Measurements from ENCODE around the gene TCAP. TPM values are rescaled to one million over a fixed set of nuclear protein-coding genes. Genes with fewer than 3 reads are reported as not detected.

TCAP gene
- total RNA-seq, 1 donor from 2014 or later: 2.3 TPM

- H3K4me1 Mint-ChIP-seq: peaks cover 19% of the 10 kb centered on the region
- no peak overlapping the region for H3K4me3 Mint-ChIP-seq
- H3K36me3 Mint-ChIP-seq: no peaks in the 10 kb centered on the region
- DNase-seq (ENCODE audit: low spot score in 2 of 2, unreplicated experiment in 2 of 2): no peak
- H3K9me3 Mint-ChIP-seq: no peaks in the 10 kb centered on the region
- H3K27ac Mint-ChIP-seq: no peak overlapping the region
- peaks cover 86% of the 10 kb centered on the region for H3K27me3 Mint-ChIP-seq (ENCODE audit: low read depth)
- TF ChIP-seq CTCF (IDR thresholded peaks at IDR 0.05; ENCODE audit: unreplicated experiment): no peak
Measured at GRCh38 chr17:39624313-39624712, 40.8 kb upstream of the TCAP start.

- Mint-ChIP-seq H3K36me3 (no peaks in the 10 kb centered on the region), H3K27ac (no peak overlapping the region), H3K4me1 (peaks cover 19% of the 10 kb centered on the region), H3K9me3 (no peaks in the 10 kb centered on the region), H3K27me3 (ENCODE audit: low read depth) (peaks cover 86% of the 10 kb centered on the region), H3K4me3 (peak overlapping the region; percentile 65)
- TF ChIP-seq CTCF (IDR thresholded peaks at IDR 0.05; ENCODE audit: unreplicated experiment): no peak
- no peak for DNase-seq (ENCODE audit: low spot score in 2 of 2, unreplicated experiment in 2 of 2)
Measured at GRCh38 chr17:39625198-39625785, 39.9 kb upstream of the TCAP start.

- no peaks in the 10 kb centered on the region for H3K36me3 Mint-ChIP-seq
- H3K27me3 Mint-ChIP-seq (ENCODE audit: low read depth): peaks cover 79% of the 10 kb centered on the region
- H3K27ac Mint-ChIP-seq: no peak within 1 kb of the TSS
- DNase-seq (ENCODE audit: low spot score in 2 of 2, unreplicated experiment in 2 of 2): no peak
- no peaks in the 10 kb centered on the region for H3K9me3 Mint-ChIP-seq
- H3K4me1 Mint-ChIP-seq: peaks cover 23% of the 10 kb centered on the region
- peak within 1 kb of the TSS; percentile 65 for H3K4me3 Mint-ChIP-seq
- TF ChIP-seq CTCF (IDR thresholded peaks at IDR 0.05; ENCODE audit: unreplicated experiment): no peak
Measured at GRCh38 chr17:39626171-39627046, 38.7 kb upstream of the TCAP start, which contains the start of gene PPP1R1B. PPP1R1B (plus strand) TSS chr17:39626952; CDS start chr17:39627393, 441 bp downstream.

GRCh38 chr17:39627047-39627711 lies 38.0 kb upstream of the TCAP start:
- H3K4me3 Mint-ChIP-seq: peak overlapping the region; percentile 65
- H3K27ac Mint-ChIP-seq: no peak overlapping the region
- peaks cover 78% of the 10 kb centered on the region for H3K27me3 Mint-ChIP-seq (ENCODE audit: low read depth)
- peaks cover 28% of the 10 kb centered on the region for H3K4me1 Mint-ChIP-seq
- DNase-seq (ENCODE audit: low spot score in 2 of 2, unreplicated experiment in 2 of 2): no peak
- no peaks in the 10 kb centered on the region for H3K9me3 Mint-ChIP-seq
- H3K36me3 Mint-ChIP-seq: no peaks in the 10 kb centered on the region
- no peak for TF ChIP-seq CTCF (IDR thresholded peaks at IDR 0.05; ENCODE audit: unreplicated experiment)

GRCh38 chr17:39627712-39628516 lies 37.2 kb upstream of the TCAP start:
- H3K4me3 Mint-ChIP-seq: peak overlapping the region; percentile 53
- TF ChIP-seq CTCF (IDR thresholded peaks at IDR 0.05; ENCODE audit: unreplicated experiment): no peak
- peaks cover 28% of the 10 kb centered on the region for H3K4me1 Mint-ChIP-seq
- DNase-seq (ENCODE audit: low spot score in 2 of 2, unreplicated experiment in 2 of 2): no peak
- H3K36me3 Mint-ChIP-seq: no peaks in the 10 kb centered on the region
- no peaks in the 10 kb centered on the region for H3K9me3 Mint-ChIP-seq
- peaks cover 78% of the 10 kb centered on the region for H3K27me3 Mint-ChIP-seq (ENCODE audit: low read depth)
- H3K27ac Mint-ChIP-seq: no peak overlapping the region

All from mesothelial cell of epicardium (in vitro differentiated cells).